Islet of Langerhans (tissue), 1 donor: ENCODE measurements around the gene RNF7.
A peak's percentile ranks its signal among the peaks of the same experiment; 100 is the strongest.
"Not testable (repeated sequence)": the region's sequence is repeated elsewhere in the genome, so short reads cannot be mapped to it uniquely, and the experiment has no call there.

Experiments used
- FAIRE-seq: peaks from one replicate; lab custom pipeline; 2011; peaks lifted over from hg19 to GRCh38; lab: Jason Lieb, UNC

RNF7 gene

DNA sequence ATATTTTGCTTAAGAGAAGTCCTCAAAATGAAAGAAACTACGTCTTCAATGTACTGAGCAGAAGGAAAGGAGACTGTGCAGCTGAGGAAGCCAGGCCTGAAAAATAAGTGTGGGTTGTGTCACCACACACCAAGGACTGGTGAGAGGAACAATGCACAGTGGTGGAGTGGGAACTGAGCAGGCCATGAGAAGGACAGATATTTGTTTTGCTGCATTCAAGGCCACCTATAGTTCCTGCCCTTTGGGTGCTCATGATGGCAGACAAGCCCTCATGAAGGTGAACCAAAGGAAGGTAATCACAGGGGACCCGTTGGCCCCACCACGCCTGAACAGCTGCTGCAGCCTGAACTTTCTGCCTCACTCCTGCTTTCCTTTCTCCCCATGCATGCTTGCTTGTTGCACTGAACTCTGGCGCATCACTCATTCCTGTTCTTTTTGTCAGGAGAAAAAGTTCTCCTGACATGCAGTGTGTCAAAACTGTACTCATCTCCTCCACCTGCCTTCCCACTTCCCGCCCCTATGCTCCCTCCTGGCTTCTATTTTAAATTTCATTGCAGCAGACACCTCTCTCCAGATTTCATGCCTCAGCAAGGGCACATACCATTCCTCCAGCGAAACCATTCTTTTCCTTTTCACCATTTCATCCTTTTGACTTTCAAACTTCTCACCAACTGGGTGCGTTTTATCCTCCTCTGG is 2.2 kb upstream of the RNF7 start:
- no peak for FAIRE-seq

DNA sequence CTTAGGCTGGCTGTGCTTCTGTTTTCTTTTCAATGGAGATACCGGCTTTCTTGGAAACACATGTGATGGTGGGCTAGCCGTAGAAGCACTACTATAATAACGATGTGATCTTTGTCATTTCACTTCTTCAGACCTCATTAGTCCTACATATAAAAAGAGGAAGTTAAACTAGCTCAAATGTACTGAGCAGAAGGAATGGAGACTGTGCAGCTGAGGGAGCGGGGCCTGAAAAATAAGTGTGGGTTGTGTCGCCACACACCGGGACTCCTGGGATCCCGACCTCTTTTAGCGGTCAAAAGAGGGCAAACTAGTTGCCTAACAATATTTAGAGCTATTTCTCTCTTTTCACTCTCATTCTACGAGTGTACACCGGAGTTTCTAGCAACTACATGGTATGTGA is 1.0 kb upstream of the RNF7 start:
- no peak for FAIRE-seq

DNA sequence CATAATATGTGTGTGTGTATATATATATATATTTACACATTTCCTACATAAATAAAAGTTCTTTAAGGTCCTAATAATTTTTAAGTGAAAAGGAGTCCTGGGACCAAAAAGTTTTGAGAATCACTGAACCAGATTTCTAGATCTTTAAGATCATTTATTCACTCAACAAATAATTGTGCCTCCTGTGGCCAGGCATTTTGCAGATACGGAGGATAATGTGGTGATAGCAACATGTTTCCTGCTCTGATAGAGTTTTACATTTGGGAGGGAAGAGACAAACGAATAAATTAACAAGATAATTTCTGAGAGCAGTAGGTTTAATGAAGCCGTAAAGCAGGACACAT is 448 bp upstream of the RNF7 start:
- FAIRE-seq: no peak

DNA sequence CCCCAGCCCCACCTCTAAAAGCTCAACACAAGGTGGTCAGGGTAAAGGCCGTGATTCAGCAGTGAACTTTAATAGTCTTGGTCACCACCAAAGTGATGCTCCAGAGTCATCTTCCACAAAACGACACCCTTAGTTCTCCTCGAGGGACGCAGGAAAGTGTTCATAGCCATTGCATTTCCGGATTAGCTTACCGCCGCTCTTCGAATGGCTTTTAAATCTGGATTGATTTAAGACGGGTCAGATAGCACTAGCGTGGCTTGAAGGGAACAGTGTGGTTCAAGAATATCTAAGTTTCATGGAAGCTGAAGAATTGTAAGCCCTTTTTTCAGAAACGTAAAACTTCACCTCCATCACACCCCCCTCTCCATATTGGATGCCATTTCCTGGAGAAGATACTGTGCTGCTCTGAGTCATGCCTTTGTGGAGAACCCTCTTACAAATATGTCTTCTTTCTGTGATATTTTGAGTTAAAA is 829 bp downstream of the RNF7 start:
- FAIRE-seq: peak; percentile 85

DNA sequence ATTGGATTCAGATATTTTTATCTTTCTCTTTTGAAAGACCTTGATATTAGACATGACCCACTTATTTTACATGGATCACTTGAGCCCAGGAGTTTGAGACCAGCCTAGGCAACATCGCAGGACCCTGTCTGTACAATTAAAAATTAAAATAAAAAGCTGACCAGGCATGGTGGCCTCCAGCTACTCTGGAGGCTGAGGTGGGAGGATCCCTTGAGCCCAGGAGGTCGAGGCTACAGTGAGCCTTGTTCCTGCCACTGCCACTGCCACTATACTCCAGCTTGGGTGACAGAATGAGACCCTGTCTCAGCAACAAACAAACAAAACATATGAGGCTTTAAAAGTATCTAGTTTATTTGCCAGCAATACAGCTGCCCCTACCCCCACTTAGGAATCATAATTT is 1.6 kb downstream of the RNF7 start:
- FAIRE-seq: no peak

DNA sequence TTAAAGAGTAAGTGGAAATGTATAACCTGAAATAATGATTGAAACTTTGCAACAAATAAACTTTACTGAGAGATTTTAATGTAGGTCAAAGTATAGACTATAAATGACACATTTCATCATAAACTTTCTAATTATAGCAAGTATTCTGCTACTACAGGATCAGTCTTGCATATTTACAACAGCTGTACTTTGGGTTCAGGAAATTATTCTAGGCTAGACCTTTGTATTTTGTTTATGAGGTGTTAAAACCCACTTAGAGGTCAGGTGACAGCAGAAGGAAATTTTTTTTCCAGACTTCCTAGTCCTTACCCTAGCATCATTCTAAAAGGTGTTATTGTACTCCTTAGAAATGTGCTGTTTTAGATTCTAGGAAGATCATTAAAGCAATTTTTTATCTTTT is 2.3 kb downstream of the RNF7 start:
- FAIRE-seq: peak; percentile 71

DNA sequence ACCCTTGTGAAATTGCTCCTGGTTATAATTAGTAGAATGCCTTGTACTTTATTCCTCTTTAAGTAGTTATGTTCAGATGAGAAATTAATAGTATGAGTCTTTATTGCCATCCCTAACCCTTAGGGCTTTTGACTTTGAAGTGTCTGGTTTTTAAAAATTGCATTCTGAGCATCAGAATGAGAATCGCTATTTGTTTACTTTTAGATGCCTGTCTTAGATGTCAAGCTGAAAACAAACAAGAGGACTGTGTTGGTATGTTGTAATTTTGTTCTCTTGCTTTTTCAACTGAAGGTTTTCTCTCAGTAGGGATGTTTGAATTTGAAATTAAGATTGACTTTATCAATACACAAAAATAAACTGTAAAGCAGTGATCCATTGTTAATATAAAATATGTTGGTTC is 5.2 kb downstream of the RNF7 start:
- FAIRE-seq: no peak

DNA sequence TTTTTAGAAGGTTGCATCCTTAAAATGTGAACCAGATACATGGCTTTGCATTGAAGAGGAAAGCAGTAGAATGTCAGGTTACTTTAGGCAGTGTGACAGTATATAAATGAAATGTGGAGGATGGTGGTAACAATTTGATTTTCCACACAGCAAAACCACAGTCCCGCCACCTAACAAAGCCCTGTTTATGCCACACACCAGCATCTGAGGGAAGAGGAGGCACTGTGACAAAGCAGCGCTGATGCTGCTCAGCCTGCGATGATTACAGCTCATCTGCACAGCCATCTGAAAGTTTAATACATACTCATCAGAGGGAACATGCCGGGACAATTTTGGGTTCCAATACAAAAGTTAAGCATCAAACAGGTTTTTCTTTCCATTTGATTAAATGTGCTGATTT is 8.9 kb downstream of the RNF7 start:
- FAIRE-seq: no peak

DNA sequence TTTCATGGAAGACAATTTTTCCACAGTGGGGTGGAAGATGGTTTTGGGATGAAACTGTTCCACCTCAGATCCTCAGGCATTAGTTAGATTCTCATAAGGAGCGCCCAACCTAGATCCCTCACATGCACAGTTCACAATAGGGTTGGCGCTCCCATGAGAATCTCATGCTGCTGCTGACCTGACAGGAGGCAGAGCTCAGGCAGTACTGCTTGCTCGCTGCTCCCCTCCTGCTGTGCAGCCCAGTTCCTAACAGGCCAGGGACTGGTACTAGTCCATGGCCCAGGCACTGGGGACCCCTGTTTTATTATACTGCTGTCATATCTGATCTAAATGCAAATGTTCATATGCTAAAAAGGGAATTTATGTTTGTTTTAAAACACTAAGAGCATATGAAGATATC is 15.3 kb downstream of the RNF7 start:
- FAIRE-seq: no peak

DNA sequence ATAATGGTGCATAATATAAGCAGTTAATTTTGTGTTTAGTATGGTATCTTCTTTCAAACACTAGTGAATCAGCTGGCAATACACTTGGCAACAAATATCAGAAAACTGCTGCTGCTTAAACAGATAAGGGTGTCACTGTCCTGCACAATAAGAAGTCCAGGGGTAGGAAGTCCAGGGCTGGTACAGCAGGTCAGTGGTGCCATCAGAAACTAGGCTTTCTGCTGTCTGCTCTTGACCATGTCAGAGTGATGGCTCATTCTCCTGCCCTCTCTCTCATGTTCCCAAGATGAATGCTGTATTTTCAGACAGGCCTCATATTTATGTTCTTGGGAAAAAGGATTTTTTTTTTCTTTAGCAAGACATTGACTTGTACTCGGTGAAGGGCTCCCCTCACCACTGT is 15.9 kb downstream of the RNF7 start:
- FAIRE-seq: no peak

DNA sequence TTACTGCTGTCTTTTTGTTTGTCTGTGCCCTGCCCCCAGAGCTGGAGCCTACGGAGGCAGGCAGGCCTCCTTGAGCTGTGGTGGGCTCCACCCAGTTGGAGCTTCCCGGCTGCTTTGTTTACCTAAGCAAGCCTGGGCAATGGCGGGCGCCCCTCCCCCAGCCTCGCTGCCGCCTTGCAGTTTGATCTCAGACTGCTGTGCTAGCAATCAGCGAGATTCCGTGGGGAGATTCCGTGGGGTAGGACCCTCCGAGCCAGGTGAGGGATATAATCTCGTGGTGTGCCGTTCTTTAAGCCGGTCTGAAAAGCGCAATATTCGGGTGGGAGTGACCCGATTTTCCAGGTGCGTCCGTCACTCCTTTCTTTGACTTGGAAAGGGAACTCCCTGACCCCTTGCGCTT is 24.5 kb downstream of the RNF7 start:
- FAIRE-seq: not testable (repeated sequence)

DNA sequence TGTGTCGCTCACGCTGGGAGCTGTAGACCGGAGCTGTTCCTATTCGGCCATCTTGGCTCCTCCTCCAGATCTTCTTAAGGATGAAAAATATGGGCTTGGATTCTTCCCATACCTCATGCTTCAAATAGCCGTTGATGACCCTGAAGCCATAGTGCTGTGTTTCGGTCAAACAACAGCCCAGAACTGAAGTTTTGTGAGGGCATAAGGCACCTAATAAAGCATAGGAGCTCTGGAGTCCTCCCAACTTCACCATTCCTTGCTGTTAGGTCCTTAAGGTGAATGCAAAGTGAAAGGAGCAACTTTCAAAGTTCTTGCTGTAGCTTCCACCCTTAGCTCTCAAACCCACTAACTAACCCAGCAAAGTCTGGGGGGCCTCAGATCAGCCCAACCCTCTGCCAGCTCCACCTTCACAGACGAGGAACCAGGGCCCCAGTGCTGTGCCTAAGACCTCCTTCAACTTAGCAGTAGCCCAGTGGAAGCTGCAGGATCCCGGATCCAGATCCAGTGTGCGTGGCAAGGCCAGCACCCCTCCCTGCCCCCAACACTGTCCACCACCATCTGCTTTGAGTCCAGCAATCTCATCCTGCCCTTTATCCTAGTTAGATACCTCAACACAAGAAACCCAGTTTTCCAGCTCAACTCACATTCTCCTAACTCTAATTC is 25.1 kb downstream of the RNF7 start, which contains the start of gene GRK7:
TSS of gene GRK7 (plus strand) at position 321 of the 663 bp plus-strand sequence. CDS start 14,877 bp downstream, outside the sequence.
- FAIRE-seq: no peak

DNA sequence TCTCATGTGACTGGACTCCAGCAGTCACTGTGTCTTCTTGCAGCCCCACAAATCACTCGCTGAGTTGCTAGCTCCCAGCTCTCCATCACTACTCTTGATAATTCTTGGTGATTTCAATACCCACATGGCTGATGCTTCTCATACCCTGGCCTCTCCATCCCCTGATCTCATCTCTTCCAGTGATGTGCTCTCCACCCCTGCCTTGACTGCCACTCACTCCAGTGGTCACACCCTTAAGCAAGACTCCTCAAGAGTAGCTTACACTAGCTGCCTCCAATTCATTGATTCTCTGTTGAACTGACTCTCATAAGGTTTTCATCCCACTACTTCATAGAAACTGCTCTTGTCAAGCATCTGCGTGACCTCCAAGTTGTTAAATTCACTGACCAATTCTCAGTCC is 25.9 kb downstream of the RNF7 start:
- no peak for FAIRE-seq

DNA sequence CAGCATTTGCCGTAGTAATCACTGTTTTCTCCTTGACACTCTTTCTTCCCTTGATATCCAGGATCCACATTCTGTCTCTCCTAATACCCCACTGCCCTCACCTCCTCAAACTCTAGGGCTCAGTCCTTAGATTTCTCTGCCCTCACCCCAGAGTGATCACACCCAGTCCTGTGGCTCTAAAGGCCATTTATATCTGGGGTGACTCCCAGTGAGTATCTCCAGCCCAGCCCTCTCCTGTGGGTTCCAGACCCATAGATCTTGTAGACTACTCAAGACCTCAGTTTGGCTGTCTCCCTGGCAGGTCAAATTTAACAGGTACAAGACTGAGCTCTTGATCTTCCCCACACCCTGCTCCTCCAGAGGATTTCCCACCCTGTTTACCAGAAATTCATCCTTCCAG is 26.4 kb downstream of the RNF7 start:
- no peak for FAIRE-seq

DNA sequence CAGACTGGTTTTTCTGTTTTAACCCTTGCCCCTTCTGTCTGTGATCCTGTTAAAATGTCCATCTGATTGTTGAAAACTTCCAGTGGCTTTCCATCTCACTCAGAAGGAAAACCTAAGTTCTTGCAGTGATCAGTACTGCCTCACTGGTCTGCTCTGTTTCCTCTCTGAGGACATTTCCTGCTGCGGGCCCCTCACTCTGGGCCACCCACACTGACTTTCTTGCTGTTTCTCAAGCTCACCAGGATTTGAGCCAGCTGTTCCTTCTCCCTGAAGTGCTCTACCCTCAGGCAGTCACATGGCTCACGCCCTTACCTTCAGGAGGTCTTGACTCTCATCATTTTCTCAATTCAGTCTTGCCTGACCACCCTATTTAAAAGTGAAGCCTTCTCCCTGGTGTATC is 26.9 kb downstream of the RNF7 start:
- FAIRE-seq: no peak

DNA sequence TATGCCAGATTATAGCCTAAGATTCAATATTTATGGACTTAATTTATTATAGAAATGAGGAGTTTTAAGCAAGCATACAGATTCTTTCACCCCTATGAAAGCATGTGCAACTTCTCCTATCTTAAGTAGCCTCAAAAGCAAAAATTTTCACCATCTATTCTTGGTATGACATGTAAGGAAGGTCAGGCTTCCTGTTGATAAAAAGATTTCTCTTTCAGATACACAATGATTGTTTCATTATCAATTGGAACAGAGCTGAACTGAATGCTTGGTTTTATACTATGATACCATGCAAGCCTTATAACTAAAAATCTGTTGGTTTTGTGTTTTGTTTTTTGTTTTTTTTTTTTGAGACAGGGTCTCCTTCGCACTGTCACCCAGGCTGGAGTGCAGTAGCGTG is 29.0 kb downstream of the RNF7 start:
- FAIRE-seq: no peak

DNA sequence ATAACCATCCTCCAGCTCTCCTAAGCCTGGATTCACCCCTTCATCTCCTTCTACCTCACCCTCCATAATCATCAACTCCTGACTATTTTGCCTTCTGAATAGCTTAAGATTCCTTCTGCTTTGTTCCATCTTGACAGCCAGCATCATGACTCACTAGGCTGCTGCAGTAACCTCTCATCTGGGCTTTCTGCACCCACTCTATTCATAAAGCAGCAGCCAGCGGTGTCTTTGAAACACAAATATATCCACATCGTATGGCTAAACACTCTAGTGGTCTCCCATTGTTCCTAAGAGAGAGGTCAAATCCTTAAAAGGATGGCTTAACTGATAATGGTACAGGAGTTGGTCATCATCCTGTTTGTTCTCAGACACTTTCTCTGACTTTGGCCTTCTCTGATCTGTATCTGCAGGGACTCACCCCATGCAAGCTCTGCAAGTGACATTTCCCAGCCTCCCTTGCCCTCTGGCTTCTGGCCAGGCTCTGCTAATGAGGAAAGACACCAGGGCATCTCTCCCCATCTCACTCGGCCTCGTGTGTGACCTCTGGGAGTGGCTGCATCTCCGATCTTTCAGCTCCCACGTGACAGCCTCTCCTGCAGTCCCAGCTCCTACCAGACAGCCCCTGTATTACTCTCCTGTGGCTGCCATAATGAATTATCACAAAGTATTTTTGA is 31.3 kb downstream of the RNF7 start:
- FAIRE-seq: no peak

DNA sequence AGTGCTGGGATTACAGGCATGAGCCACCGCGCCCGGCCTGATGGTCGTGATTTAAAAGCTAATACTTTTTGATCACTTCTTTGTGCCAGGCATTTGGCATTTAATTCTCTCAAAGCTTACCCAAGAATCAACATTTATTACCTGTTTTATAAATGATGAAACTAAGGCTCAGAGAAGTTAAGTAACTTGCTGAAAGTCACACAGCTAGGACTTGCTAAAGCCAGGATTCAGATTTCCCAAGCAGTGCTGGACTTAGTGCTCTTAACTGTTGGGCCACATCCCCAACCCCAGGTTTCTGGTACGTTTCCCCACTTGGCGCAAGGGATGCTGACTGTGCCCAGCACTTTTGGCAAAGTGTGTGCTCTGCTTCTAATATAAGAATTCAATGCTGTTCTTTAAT is 35.6 kb downstream of the RNF7 start:
- no peak for FAIRE-seq

DNA sequence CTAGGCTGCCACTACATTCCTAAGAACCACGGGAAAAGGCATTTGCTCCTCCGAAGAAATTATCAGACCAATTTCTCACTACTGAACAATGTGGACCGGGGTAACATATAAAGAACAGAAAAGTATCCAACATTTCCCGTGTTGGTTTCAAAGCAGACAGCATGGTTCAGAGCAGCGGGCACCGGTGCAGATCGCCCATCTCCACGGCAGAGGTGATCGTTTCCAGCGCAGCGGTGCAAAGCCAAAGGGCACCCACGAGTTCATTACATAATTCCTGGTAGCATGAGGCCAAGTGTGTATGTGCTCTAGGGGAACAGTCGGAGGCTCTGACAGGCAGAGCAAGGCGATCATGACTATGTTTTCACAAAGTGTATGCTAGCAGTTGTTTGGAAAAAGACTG is 38.3 kb downstream of the RNF7 start:
- no peak for FAIRE-seq

DNA sequence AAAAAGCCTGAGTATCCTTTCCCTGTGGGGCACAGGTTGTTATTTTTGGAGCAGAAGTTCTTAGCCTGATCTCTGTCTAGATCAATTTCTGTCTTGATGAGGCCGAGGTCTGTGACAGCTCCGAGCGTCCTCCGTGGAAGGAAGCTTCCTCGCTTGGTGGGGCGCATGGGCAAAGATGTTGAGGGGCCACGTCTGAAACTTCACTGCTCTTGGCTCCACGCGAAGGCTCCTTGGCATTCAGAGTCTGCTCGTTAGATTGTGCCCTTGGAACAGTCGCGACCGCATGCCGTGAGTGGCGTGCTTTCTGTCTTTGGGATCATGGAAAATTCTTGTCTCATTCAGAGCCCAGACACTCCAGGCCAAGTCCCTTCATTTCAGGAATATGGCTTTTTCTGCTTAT is 38.8 kb downstream of the RNF7 start:
- no peak for FAIRE-seq

DNA sequence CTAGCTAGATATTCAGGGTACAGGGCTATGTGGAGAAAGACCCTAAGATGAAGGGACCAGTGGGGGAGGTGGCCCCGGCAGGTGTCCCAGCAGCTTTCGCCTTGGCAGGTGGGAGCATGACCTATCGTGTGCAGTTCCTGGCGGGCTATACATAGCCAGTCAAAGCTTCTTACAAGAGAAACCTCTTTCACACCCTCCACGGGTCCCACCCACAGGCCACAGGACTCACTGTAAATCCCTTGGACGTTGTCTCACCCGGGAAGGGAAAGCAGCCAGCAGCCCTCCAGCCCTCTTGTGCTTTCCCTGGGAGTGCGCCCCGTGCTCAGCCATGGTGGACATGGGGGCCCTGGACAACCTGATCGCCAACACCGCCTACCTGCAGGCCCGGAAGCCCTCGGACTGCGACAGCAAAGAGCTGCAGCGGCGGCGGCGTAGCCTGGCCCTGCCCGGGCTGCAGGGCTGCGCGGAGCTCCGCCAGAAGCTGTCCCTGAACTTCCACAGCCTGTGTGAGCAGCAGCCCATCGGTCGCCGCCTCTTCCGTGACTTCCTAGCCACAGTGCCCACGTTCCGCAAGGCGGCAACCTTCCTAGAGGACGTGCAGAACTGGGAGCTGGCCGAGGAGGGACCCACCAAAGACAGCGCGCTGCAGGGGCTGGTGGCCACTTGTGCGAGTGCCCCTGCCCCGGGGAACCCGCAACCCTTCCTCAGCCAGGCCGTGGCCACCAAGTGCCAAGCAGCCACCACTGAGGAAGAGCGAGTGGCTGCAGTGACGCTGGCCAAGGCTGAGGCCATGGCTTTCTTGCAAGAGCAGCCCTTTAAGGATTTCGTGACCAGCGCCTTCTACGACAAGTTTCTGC is 40.1 kb downstream of the RNF7 start:
- no peak for FAIRE-seq

DNA sequence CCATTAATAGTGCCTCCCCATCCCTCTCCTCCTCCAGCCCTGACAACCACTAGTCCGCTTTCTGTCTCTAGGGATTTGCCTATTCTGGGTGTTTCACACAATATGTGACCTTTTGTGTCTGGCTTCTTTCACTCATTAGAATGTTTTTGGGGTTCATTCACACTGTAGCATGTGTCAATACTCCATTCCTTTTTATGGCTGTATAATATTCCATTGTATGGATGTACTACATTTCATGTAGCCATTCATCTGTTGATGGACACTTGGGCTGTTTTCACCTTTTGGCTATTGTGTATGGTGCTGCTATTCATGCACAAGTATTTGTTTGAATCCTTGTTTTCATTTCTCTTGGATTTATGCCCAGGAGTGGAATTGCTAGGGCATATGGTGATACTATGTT is 41.6 kb downstream of the RNF7 start:
- no peak for FAIRE-seq
